Measurements from ENCODE around the gene NAT10. TPM values are rescaled to one million over a fixed set of nuclear protein-coding genes. Genes with fewer than 3 reads are reported as not detected.

The NAT10 gene
- total and polyA plus RNA-seq, 2 experiments from 2014 or later = 44.1 to 58.8 TPM

GRCh38 chr11:34182921-34183685 is 77.7 kb downstream of the NAT10 start (continued):
- no peak for TF ChIP-seq ZNF114 (CRISPR knock-in tag; IDR thresholded peaks at IDR 0.05)

GRCh38 chr11:34183848-34184391 is 78.5 kb downstream of the NAT10 start:
- Histone ChIP-seq H3K36me3 (ENCODE audit: insufficient read depth) (no peaks in the 10 kb centered on the region), H3K27me3 (ENCODE audit: insufficient read depth) (no peaks in the 10 kb centered on the region), H2AFZ (no peak overlapping the region), H3K4me2 (no peak overlapping the region), H3K9me2 (ENCODE audit: insufficient read depth) (no peaks in the 10 kb centered on the region), H3K79me2 (replicated peaks; ENCODE audit: insufficient read depth) (no peaks in the 10 kb centered on the region), H3F3A (replicated peaks; ENCODE audit: low read depth) (peaks cover 9% of the 10 kb centered on the region), H3K4me3 (no peak overlapping the region), H3K4me1 (ENCODE audit: insufficient read depth) (peaks cover 39% of the 10 kb centered on the region), H4K20me1 (replicated peaks; ENCODE audit: insufficient read depth) (no peaks in the 10 kb centered on the region), H3K27ac (ENCODE audit: low read depth) (no peak overlapping the region)
- ATAC-seq (no peak), DNase-seq (ENCODE audit: low spot score) (no peak)
- H3K4me3 Mint-ChIP-seq = no peak overlapping the region
- H3K4me1 Mint-ChIP-seq = peaks cover 41% of the 10 kb centered on the region
- no peaks in the 10 kb centered on the region for H3K36me3 Mint-ChIP-seq (ENCODE audit: low read depth)
- H3K9me3 Mint-ChIP-seq = no peaks in the 10 kb centered on the region
- H3K27ac Mint-ChIP-seq = no peak overlapping the region
- peaks cover 14% of the 10 kb centered on the region for H3K27me3 Mint-ChIP-seq (ENCODE audit: insufficient read depth, low read depth, poor library complexity)
- no peak for TF ChIP-seq EZH2 (IDR thresholded peaks at IDR 0.05; ENCODE audit: low read depth, unreplicated experiment)
- TF ChIP-seq POLR2AphosphoS5 (IDR thresholded peaks at IDR 0.05; ENCODE audit: low read depth) = no peak
- TF ChIP-seq ETS1 (IDR thresholded peaks at IDR 0.05) = no peak
- TF ChIP-seq NANOG (IDR thresholded peaks at IDR 0.05; ENCODE audit: borderline replicate concordance) = no peak
- TF ChIP-seq JUNB (IDR thresholded peaks at IDR 0.05; ENCODE audit: unreplicated experiment) = no peak
- no peak for TF ChIP-seq REST (IDR thresholded peaks at IDR 0.05; ENCODE audit: unreplicated experiment)
- no peak for TF ChIP-seq ZNF462 (CRISPR knock-in tag; IDR thresholded peaks at IDR 0.05)
- no peak for TF ChIP-seq STAT1 (IDR thresholded peaks at IDR 0.05; ENCODE audit: unreplicated experiment)
- TF ChIP-seq CREB1 (CRISPR knock-in tag; IDR thresholded peaks at IDR 0.05; ENCODE audit: low read depth) = no peak
- TF ChIP-seq ZNF331 (CRISPR knock-in tag; IDR thresholded peaks at IDR 0.05; ENCODE audit: low read depth) = no peak
- no peak for TF ChIP-seq EZH2phosphoT487 (IDR thresholded peaks at IDR 0.05; ENCODE audit: unreplicated experiment)
- TF ChIP-seq ZNF114 (CRISPR knock-in tag; IDR thresholded peaks at IDR 0.05) = no peak
